Activated naive CD4-positive, alpha-beta T cell treated with anti-CD3 and anti-CD28 coated beads, Interleukin-2, amount 50 U/mL, for 72 hours (primary cell): ENCODE measurements around the gene VPS13D. TPM values are rescaled to one million over a fixed set of nuclear protein-coding genes. Genes with fewer than 3 reads are reported as not detected.
A peak's percentile ranks its signal among the peaks of the same experiment; 100 is the strongest.

Experiments
- ATAC-seq, 2 donors: fragments of 150-1000 bp; cut with Tn5 transposase; 2 replicates each; pipeline ENCODE4 v1.10.0; 2021; ENCODE audit warnings: mild to moderate bottlenecking in 2 of 2, moderate library complexity in 2 of 2
- DNase-seq, 2 donors: peaks; one replicate each; pipeline ENCODE4 v3.0.0; 2021 to 2022; ENCODE audit warnings: low spot score in 2 of 2
- H3K27ac Mint-ChIP-seq, 2 donors: one replicate each; pipeline ENCODE4 v1.8.0; 2022; ENCODE audit warnings: mild to moderate bottlenecking in 2 of 2, mixed read lengths in 2 of 2
- H3K36me3 Mint-ChIP-seq, 2 donors: one replicate each; pipeline ENCODE4 v1.8.0; 2022; ENCODE audit warnings: mixed read lengths in 2 of 2
- H3K9me3 Mint-ChIP-seq, 2 donors: one replicate each; pipeline ENCODE4 v1.8.0; 2022; ENCODE audit warnings: mixed read lengths in 2 of 2
- total RNA-seq, 2 donors: library from RNA; stranded (reverse); gene quantifications; one replicate each; pipeline ENCODE4 v1.2.3, GENCODE V29; 2022

Gene VPS13D
- total RNA-seq, 2 donors from 2014 or later = 31.2 to 40.7 TPM

- Mint-ChIP-seq H3K27ac (no peak overlapping the region), H3K9me3 (no peaks in the 10 kb centered on the region), H3K36me3 (peaks cover 0 to 5% of the 10 kb centered on the region in 2 donors)
- peak; percentile 41 to 78 for ATAC-seq
- no peak for DNase-seq
These were observed 97.7 kb downstream of the VPS13D start for GRCh38 chr1:12327566-12327965.

DNA sequence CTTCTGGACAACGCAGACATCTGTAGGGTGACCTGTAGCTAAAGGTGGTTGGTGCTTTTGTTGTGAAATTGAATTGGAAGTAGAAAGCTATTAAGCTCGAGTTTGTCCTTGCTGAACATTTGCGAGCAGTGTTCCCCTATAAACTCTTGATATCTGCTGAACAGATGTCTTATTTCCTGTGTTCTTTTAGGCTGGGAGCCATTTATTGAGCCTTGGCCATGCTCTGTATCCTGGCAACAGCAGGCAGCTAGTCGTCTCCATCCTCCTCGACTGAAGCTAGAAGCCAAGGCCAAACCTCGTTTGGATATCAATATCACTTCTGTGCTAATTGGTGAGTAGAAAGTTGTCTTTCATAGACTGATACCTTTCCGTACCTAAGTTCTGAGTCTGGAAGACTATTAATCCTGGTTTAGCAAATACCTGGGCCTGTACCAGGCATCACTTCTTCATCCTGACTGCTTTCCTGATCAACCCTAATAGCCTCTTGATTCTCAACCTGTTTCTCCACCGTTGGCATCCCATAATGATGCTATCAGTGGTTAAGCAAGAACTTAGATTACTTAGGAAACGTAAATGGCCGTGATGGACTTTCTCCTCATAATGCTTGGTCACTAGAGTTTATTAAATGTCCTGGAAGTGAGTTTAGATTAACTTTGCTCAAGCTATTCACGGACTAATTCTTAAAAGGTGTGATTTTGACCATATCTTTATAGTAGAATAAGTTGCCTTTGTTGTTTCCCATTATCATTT lies 103.4 kb downstream of the VPS13D start:
- Mint-ChIP-seq H3K9me3 (no peaks in the 10 kb centered on the region), H3K36me3 (peaks cover 7 to 16% of the 10 kb centered on the region in 2 donors), H3K27ac (no peak overlapping the region)
- no peak for DNase-seq
- ATAC-seq = no peak

DNA sequence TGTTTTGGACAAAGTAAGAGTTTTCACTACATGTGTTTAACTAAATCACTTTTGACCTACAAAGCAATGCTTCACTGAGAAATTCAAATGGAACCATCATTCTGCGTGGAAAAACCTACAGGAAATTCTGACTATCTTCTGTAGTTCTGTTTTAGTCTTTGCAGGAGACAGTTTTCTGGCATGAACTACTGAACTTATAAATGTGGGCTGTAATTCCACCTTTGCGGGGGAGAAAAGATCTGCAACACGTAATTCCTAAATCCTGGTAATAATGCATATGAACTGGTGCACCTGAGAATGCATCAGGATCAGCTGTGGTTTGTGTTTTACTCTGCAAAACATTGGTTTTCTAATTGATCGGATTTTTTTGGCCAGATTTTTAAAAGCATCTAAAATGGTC lies 106.0 kb downstream of the VPS13D start:
- Mint-ChIP-seq H3K27ac (no peak overlapping the region), H3K9me3 (no peaks in the 10 kb centered on the region), H3K36me3 (peaks cover 7 to 16% of the 10 kb centered on the region in 2 donors)
- DNase-seq (no peak), ATAC-seq (no peak)

DNA sequence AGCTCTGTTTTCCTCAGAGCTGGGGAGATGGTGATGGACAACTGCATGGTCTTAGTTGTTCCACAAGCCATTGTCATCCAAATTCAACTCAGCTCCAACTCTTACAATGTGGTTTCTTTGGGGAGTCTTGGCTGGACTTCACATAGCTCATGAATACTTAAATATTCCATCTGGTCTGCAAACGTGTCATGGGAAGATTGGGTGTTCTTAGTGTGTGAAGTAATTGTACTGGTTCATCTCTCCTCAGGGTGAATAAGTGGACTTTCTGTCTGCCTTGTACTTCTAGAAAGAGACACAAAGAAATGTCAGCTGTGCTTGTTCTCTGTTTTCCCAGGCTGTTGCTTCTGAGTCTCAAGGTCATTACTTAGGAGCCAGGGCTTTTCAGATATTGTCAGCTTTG lies 106.6 kb downstream of the VPS13D start:
- no peak for DNase-seq
- Mint-ChIP-seq H3K9me3 (no peaks in the 10 kb centered on the region), H3K36me3 (peaks cover 7 to 16% of the 10 kb centered on the region in 2 donors), H3K27ac (no peak overlapping the region)
- no peak for ATAC-seq

- Mint-ChIP-seq H3K36me3 (peaks cover 18 to 28% of the 10 kb centered on the region in 2 donors), H3K27ac (no peak overlapping the region)
These were observed 108.2 kb downstream of the VPS13D start for GRCh38 chr1:12338017-12338416.

GRCh38 chr1:12338823-12339222 lies 109.0 kb downstream of the VPS13D start:
- H3K27ac Mint-ChIP-seq = no peak overlapping the region
- peaks cover 18 to 28% of the 10 kb centered on the region in 2 donors for H3K36me3 Mint-ChIP-seq

More at GRCh38 chr1:12338017-12338416, 108.2 kb downstream of the VPS13D start:
- DNase-seq (no peak), ATAC-seq (no peak)
- H3K9me3 Mint-ChIP-seq = no peaks in the 10 kb centered on the region

GRCh38 chr1:12339396-12339795 lies 109.6 kb downstream of the VPS13D start:
- Mint-ChIP-seq H3K9me3 (no peaks in the 10 kb centered on the region), H3K36me3 (peaks cover 18 to 28% of the 10 kb centered on the region in 2 donors), H3K27ac (no peak overlapping the region)
- DNase-seq (no peak), ATAC-seq (no peak)

More at GRCh38 chr1:12338823-12339222, 109.0 kb downstream of the VPS13D start:
- DNase-seq (no peak), ATAC-seq (no peak)
- H3K9me3 Mint-ChIP-seq = no peaks in the 10 kb centered on the region

DNA sequence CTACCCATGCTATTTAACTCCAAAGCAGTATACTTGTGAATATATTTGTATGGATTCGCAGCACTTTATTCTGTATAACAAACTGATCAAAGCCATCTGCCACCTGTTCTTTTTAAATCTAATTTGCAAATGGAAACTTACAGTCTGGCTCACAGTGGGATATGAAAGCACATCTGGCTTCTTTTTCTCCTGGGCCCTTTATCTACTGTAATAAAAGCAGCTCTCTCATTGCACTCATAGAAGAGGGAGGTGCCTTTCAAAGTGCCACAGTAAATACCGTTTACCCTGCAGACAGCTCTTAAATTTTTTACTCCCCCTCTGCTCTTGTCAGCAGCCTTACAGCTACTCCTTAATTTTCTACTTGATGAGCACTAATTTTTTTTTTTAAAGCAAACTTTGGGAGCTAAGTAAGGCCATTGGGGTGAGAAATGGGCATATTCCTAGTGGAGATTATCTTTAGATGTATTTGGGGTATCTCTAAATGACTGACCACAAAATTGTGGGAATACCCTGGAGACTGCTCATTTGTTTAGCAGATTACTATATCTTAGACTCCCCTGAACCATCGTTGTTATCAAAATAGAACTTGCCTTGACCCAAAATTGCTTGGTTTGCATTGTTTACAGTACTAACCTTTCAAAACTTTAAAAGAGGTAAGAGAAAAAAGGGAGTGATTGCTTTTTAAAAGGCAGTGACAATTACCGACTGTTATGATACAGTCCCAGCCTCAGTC lies 110.1 kb downstream of the VPS13D start:
- ATAC-seq = no peak
- Mint-ChIP-seq H3K36me3 (peaks cover 18 to 28% of the 10 kb centered on the region in 2 donors), H3K27ac (no peak overlapping the region), H3K9me3 (no peaks in the 10 kb centered on the region)
- DNase-seq = no peak

GRCh38 chr1:12340544-12340930 lies 110.7 kb downstream of the VPS13D start:
- Mint-ChIP-seq H3K36me3 (peaks cover 17 to 24% of the 10 kb centered on the region in 2 donors), H3K9me3 (no peaks in the 10 kb centered on the region), H3K27ac (no peak overlapping the region)
- DNase-seq (no peak), ATAC-seq (no peak)

DNA sequence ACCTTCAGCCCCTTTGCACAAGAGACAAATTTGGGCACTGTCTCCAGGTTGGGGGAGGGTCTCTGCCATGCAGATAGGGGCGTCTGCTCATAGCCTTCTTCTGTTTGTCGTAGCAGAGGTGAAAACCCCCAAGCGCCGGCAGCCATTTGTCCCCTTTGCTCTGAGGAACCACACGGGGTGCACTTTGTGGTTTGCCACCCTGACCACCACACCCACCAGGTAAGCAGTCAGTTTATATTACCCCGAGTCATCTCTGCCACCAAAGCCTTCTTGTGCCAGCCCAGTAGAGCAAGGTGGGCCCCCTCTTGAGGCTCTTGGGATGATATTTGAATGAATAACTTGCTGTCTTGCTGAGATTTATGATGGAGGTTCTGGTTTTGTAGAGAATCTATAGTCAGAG lies 111.8 kb downstream of the VPS13D start:
- Mint-ChIP-seq H3K27ac (no peak overlapping the region), H3K9me3 (no peaks in the 10 kb centered on the region), H3K36me3 (peaks cover 11 to 24% of the 10 kb centered on the region in 2 donors)
- ATAC-seq (no peak), DNase-seq (no peak)

GRCh38 chr1:12342401-12343003 lies 112.7 kb downstream of the VPS13D start:
- ATAC-seq (no peak), DNase-seq (no peak)
- Mint-ChIP-seq H3K27ac (peak overlapping the region in 1 of 2 donors; percentile 20), H3K36me3 (peaks cover 11 to 26% of the 10 kb centered on the region in 2 donors), H3K9me3 (no peaks in the 10 kb centered on the region)

DNA sequence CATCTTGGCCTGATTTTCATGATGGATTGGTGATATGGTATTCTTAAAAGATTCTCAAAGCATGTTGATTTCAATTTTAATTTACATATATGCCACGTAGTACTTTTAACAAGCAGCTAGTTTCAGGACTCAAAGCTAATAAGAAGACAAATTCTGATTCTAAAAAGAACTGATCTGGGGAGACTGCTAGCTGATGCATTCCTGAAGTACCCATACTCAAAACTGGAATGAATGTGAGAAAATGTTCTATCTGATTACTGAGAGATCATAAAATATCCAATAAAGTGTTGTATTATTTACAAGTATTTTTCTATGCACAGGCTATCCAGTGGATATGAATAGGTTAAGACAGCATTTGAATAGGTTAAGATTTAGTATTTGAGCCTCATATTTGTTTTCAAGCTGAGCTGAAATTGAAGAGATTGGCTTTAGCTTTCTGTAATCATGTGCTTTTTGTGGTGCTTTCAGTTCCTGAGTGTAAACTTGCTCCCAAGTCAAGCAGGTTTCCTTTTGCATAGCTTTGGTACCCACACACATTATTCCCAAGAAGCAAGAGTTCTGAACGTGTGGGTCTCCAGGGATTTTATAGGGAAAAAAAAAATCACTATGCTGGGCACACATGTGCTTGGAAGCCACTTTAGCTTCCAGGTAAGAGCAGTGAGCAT lies 114.1 kb downstream of the VPS13D start:
- ATAC-seq (peak in 1 of 2 donors; percentile 43), DNase-seq (no peak)
- Mint-ChIP-seq H3K36me3 (peaks cover 14 to 32% of the 10 kb centered on the region in 2 donors), H3K9me3 (no peaks in the 10 kb centered on the region), H3K27ac (peak overlapping the region; percentile 2 to 92)

GRCh38 chr1:12344596-12345349 lies 114.9 kb downstream of the VPS13D start:
- peak in 1 of 2 donors; percentile 29 for DNase-seq

GRCh38 chr1:12345350-12346217 lies 115.8 kb downstream of the VPS13D start:
- ATAC-seq (peak; percentile 52 to 72), DNase-seq (no peak)
- H3K9me3 Mint-ChIP-seq = peaks cover 0 to 11% of the 10 kb centered on the region in 2 donors
- peaks cover 27 to 48% of the 10 kb centered on the region in 2 donors for H3K36me3 Mint-ChIP-seq
- peak overlapping the region; percentile 92 to 95 for H3K27ac Mint-ChIP-seq

More at GRCh38 chr1:12344596-12345349, 114.9 kb downstream of the VPS13D start:
- Mint-ChIP-seq H3K27ac (peak overlapping the region; percentile 92 to 95), H3K36me3 (peaks cover 21 to 40% of the 10 kb centered on the region in 2 donors), H3K9me3 (peaks cover 0 to 5% of the 10 kb centered on the region in 2 donors)
- peak; percentile 73 to 79 for ATAC-seq

DNA sequence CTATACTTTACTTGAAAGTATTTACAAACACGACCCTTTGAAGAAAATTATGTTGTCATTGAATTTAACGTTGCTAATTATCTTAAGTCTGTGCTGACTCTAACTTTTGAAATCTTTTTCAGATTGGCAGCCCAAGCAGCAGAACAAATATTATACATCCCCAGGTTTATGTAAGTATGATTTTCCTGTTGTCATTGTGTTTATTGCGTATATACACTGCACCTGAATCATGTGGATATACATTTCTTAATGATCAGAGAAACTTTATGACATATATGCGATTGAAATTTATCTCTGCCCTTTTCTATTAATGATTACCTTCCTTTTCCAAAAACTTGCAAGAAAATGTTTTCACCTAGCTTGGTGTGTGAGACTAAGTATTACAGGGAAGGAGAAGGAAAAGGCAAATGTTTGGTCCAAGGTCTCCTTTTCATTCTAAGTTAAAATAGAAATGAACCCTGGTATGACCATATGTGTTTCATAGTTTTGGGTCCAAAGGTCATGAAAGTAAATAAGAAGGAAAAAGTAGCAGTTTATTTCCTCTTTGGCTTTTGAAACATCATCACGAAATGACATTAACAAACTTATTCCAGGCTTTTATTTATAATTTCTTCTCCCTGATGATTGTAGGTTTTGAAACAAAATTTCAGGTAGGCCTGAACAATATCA lies 116.8 kb downstream of the VPS13D start:
- peak overlapping the region; percentile 92 to 95 for H3K27ac Mint-ChIP-seq
- DNase-seq (no peak), ATAC-seq (no peak)
- peaks cover 0 to 15% of the 10 kb centered on the region in 2 donors for H3K9me3 Mint-ChIP-seq
- peaks cover 32 to 53% of the 10 kb centered on the region in 2 donors for H3K36me3 Mint-ChIP-seq
